HG02588 (cell line): ENCODE data around the gene PFN3.
A peak's percentile ranks its signal among the peaks of the same experiment; 100 is the strongest.

Experiments used
- ATAC-seq: cut with Tn5 transposase; IDR thresholded peaks from one replicate; pipeline ENCODE4 v1.9.1; 2021; ENCODE audit warnings: mild to moderate bottlenecking, moderate library complexity; ENCODE audit not compliant: unreplicated experiment

Gene PFN3

GRCh38 chr5:177399997-177400868 is at the start of gene PFN3:
Gene PFN3 (minus strand): TSS chr5:177400661. CDS start chr5:177400576, 85 bp downstream.
- ATAC-seq, result no peak

GRCh38 chr5:177449140-177450061 is 48.9 kb upstream of the PFN3 start:
- ATAC-seq, result no peak

GRCh38 chr5:177448244-177448950 is 47.9 kb upstream of the PFN3 start:
- ATAC-seq, result no peak

- no peak for ATAC-seq
Measured at GRCh38 chr5:177447611-177448243, 47.3 kb upstream of the PFN3 start.

- peak; percentile 28 for ATAC-seq
Measured at GRCh38 chr5:177447066-177447610, 46.7 kb upstream of the PFN3 start.

GRCh38 chr5:177446200-177447065 is 46.0 kb upstream of the PFN3 start, which contains the start of gene PRR7:
Gene PRR7 (plus strand): TSS chr5:177446814. CDS start chr5:177455068, 8,254 bp downstream.
- ATAC-seq, result peak; percentile 43

- no peak for ATAC-seq
Measured at GRCh38 chr5:177445917-177446199, 45.4 kb upstream of the PFN3 start.

- ATAC-seq, result no peak
Measured at GRCh38 chr5:177445052-177445916, 44.8 kb upstream of the PFN3 start.

GRCh38 chr5:177444106-177445051 is 43.9 kb upstream of the PFN3 start:
- no peak for ATAC-seq

GRCh38 chr5:177443144-177443983 is 42.9 kb upstream of the PFN3 start:
- ATAC-seq, result no peak

- ATAC-seq, result no peak
Measured at GRCh38 chr5:177442066-177442826, 41.8 kb upstream of the PFN3 start.

- no peak for ATAC-seq
Measured at GRCh38 chr5:177440990-177441780, 40.7 kb upstream of the PFN3 start.

- ATAC-seq, result no peak
Measured at GRCh38 chr5:177440211-177440989, 39.9 kb upstream of the PFN3 start.

- no peak for ATAC-seq
Measured at GRCh38 chr5:177439518-177440053, 39.1 kb upstream of the PFN3 start.
